Activated T-helper 17 cell treated with anti-CD3 and anti-CD28 coated beads, Interleukin-2, amount 50 U/mL, for 72 hours (primary cell): ENCODE data around the gene DTWD1. TPM values are rescaled to one million over a fixed set of nuclear protein-coding genes. Genes with fewer than 3 reads are reported as not detected.
"Not testable (repeated sequence)": the region's sequence is repeated elsewhere in the genome, so short reads cannot be mapped to it uniquely, and the experiment has no call there.

ENCODE experiments used
- ATAC-seq: fragments of 150-1000 bp; cut with Tn5 transposase; replicated peaks from 2 replicates; pipeline ENCODE4 v1.10.0; 2021; ENCODE audit warnings: mild to moderate bottlenecking, moderate library complexity
- H3K27ac Mint-ChIP-seq: one replicate; pipeline ENCODE4 v1.8.0; 2022; ENCODE audit warnings: mixed read lengths
- H3K27me3 Mint-ChIP-seq: one replicate; pipeline ENCODE4 v1.8.0; 2022; ENCODE audit warnings: mixed read lengths
- H3K36me3 Mint-ChIP-seq: one replicate; pipeline ENCODE4 v1.8.0; 2022; ENCODE audit warnings: low read depth, mild to moderate bottlenecking, mixed read lengths
- H3K4me1 Mint-ChIP-seq: one replicate; pipeline ENCODE4 v1.8.0; 2022; ENCODE audit warnings: mixed read lengths
- H3K4me3 Mint-ChIP-seq: one replicate; pipeline ENCODE4 v1.8.0; 2022; ENCODE audit warnings: mild to moderate bottlenecking, mixed read lengths
- H3K9me3 Mint-ChIP-seq: one replicate; pipeline ENCODE4 v1.8.0; 2022; ENCODE audit warnings: mixed read lengths
- total RNA-seq, 2 donors: library from RNA; stranded (reverse); gene quantifications; one replicate each; pipeline ENCODE4 v1.2.3, GENCODE V29; 2022

The DTWD1 gene
- total RNA-seq, result 10 to 100 TPM; 20.7 to 22.0 TPM

GRCh38 chr15:49620658-49621368, at the start of gene DTWD1, which contains the start of gene FAM227B:
DTWD1 (plus strand) TSS chr15:49621048; CDS start chr15:49625168, 4,120 bp downstream.
FAM227B (minus strand) TSS chr15:49620818; CDS start chr15:49615171, 5,647 bp downstream.
- Mint-ChIP-seq H3K9me3 (no peaks in the 10 kb centered on the region), H3K4me3 (peak within 1 kb of the TSS; percentile 93), H3K27ac (peak within 1 kb of the TSS; percentile 97), H3K27me3 (no peaks in the 10 kb centered on the region), H3K36me3 (peaks cover 11% of the 10 kb centered on the region), H3K4me1 (peaks cover 12% of the 10 kb centered on the region)
- peak; percentile 99 for ATAC-seq

- Mint-ChIP-seq H3K4me3 (no peak overlapping the region), H3K27me3 (no peaks in the 10 kb centered on the region), H3K36me3 (peaks cover 22% of the 10 kb centered on the region), H3K4me1 (no peaks in the 10 kb centered on the region), H3K9me3 (peaks cover 18% of the 10 kb centered on the region), H3K27ac (no peak overlapping the region)
- ATAC-seq, result no peak
These were observed 47.4 kb upstream of the DTWD1 start for GRCh38 chr15:49573421-49573820.

- Mint-ChIP-seq H3K4me3 (no peak overlapping the region), H3K27ac (no peak overlapping the region), H3K4me1 (no peaks in the 10 kb centered on the region), H3K27me3 (no peaks in the 10 kb centered on the region), H3K36me3 (peaks cover 13% of the 10 kb centered on the region), H3K9me3 (peaks cover 5% of the 10 kb centered on the region)
- ATAC-seq, result no peak
These were observed 31.8 kb upstream of the DTWD1 start for GRCh38 chr15:49589030-49589429.

GRCh38 chr15:49592829-49593316, 28.0 kb upstream of the DTWD1 start:
- ATAC-seq, H3K27me3 Mint-ChIP-seq, H3K4me3 Mint-ChIP-seq, H3K27ac Mint-ChIP-seq, H3K4me1 Mint-ChIP-seq, H3K36me3 Mint-ChIP-seq: not testable (repeated sequence)
- peaks cover 17% of the 10 kb centered on the region for H3K9me3 Mint-ChIP-seq

GRCh38 chr15:49604625-49605409, 16.0 kb upstream of the DTWD1 start:
- Mint-ChIP-seq H3K4me1 (no peaks in the 10 kb centered on the region), H3K27ac (no peak overlapping the region), H3K4me3 (no peak overlapping the region), H3K9me3 (peaks cover 18% of the 10 kb centered on the region), H3K36me3 (peaks cover 20% of the 10 kb centered on the region), H3K27me3 (no peaks in the 10 kb centered on the region)
- ATAC-seq, result no peak

GRCh38 chr15:49605588-49605987, 15.3 kb upstream of the DTWD1 start:
- no peaks in the 10 kb centered on the region for H3K27me3 Mint-ChIP-seq
- no peaks in the 10 kb centered on the region for H3K4me1 Mint-ChIP-seq
- H3K27ac Mint-ChIP-seq, result no peak overlapping the region
- H3K9me3 Mint-ChIP-seq, result peaks cover 15% of the 10 kb centered on the region
- H3K4me3 Mint-ChIP-seq, result no peak overlapping the region
- H3K36me3 Mint-ChIP-seq, result peaks cover 20% of the 10 kb centered on the region
- ATAC-seq, result no peak

GRCh38 chr15:49606594-49606993, 14.3 kb upstream of the DTWD1 start:
- Mint-ChIP-seq H3K4me1 (no peaks in the 10 kb centered on the region), H3K27me3 (no peaks in the 10 kb centered on the region), H3K27ac (no peak overlapping the region), H3K4me3 (no peak overlapping the region), H3K9me3 (peaks cover 15% of the 10 kb centered on the region), H3K36me3 (peaks cover 20% of the 10 kb centered on the region)
- ATAC-seq, result no peak

GRCh38 chr15:49610157-49610918, 10.5 kb upstream of the DTWD1 start:
- no peak overlapping the region for H3K27ac Mint-ChIP-seq
- no peak overlapping the region for H3K4me3 Mint-ChIP-seq
- ATAC-seq, result no peak
- H3K27me3 Mint-ChIP-seq, result no peaks in the 10 kb centered on the region
- peaks cover 39% of the 10 kb centered on the region for H3K36me3 Mint-ChIP-seq
- H3K4me1 Mint-ChIP-seq, result no peaks in the 10 kb centered on the region
- H3K9me3 Mint-ChIP-seq, result peaks cover 7% of the 10 kb centered on the region

- not testable (repeated sequence) for H3K4me1 Mint-ChIP-seq, H3K4me3 Mint-ChIP-seq, H3K9me3 Mint-ChIP-seq, ATAC-seq, H3K27ac Mint-ChIP-seq, H3K27me3 Mint-ChIP-seq
- peaks cover 34% of the 10 kb centered on the region for H3K36me3 Mint-ChIP-seq
These were observed 8.6 kb upstream of the DTWD1 start for GRCh38 chr15:49612240-49612639.

- Mint-ChIP-seq H3K27ac (no peak overlapping the region), H3K4me3 (peak overlapping the region; percentile 93), H3K27me3 (no peaks in the 10 kb centered on the region), H3K9me3 (peaks cover 7% of the 10 kb centered on the region), H3K36me3 (peaks cover 12% of the 10 kb centered on the region), H3K4me1 (peaks cover 12% of the 10 kb centered on the region)
- no peak for ATAC-seq
These were observed 1.6 kb upstream of the DTWD1 start for GRCh38 chr15:49619226-49619625.

- Mint-ChIP-seq H3K36me3 (peaks cover 9% of the 10 kb centered on the region), H3K4me1 (peaks cover 12% of the 10 kb centered on the region), H3K9me3 (peaks cover under 1% of the 10 kb centered on the region), H3K4me3 (peak overlapping the region; percentile 93), H3K27me3 (no peaks in the 10 kb centered on the region), H3K27ac (peak overlapping the region; percentile 97)
- ATAC-seq, result no peak
These were observed 649 bp upstream of the DTWD1 start for GRCh38 chr15:49620199-49620598.

GRCh38 chr15:49621401-49621811, 558 bp downstream of the DTWD1 start:
- Mint-ChIP-seq H3K4me3 (peak overlapping the region; percentile 93), H3K27me3 (no peaks in the 10 kb centered on the region), H3K4me1 (peaks cover 12% of the 10 kb centered on the region), H3K36me3 (peaks cover 17% of the 10 kb centered on the region), H3K27ac (peak overlapping the region; percentile 97), H3K9me3 (no peaks in the 10 kb centered on the region)
- no peak for ATAC-seq

- H3K36me3 Mint-ChIP-seq, result peaks cover 22% of the 10 kb centered on the region
- H3K4me1 Mint-ChIP-seq, result peaks cover 12% of the 10 kb centered on the region
- peak overlapping the region; percentile 97 for H3K27ac Mint-ChIP-seq
- no peak for ATAC-seq
- H3K4me3 Mint-ChIP-seq, result peak overlapping the region; percentile 93
- no peaks in the 10 kb centered on the region for H3K27me3 Mint-ChIP-seq
- H3K9me3 Mint-ChIP-seq, result no peaks in the 10 kb centered on the region
These were observed 1.0 kb downstream of the DTWD1 start for GRCh38 chr15:49621887-49622286.

GRCh38 chr15:49622561-49622960, 1.7 kb downstream of the DTWD1 start:
- ATAC-seq, result no peak
- no peaks in the 10 kb centered on the region for H3K9me3 Mint-ChIP-seq
- H3K27ac Mint-ChIP-seq, result no peak overlapping the region
- peaks cover 12% of the 10 kb centered on the region for H3K4me1 Mint-ChIP-seq
- no peaks in the 10 kb centered on the region for H3K27me3 Mint-ChIP-seq
- H3K4me3 Mint-ChIP-seq, result peak overlapping the region; percentile 39
- peaks cover 22% of the 10 kb centered on the region for H3K36me3 Mint-ChIP-seq
